SH-SY5Y (cell line): ENCODE measurements around the gene MXRA8.

Experiments
- GATA2 ChIP-seq: IDR thresholded peaks from 2 replicates; pipeline ENCODE4 v1.6.1; 2011; ENCODE audit warnings: mild to moderate bottlenecking, low read depth, low read length
- GATA3 ChIP-seq: IDR thresholded peaks from 2 replicates; pipeline ENCODE4 v1.6.1; 2011; ENCODE audit warnings: low read depth, mild to moderate bottlenecking, low read length, moderate library complexity

- no peak for TF ChIP-seq GATA2
- TF ChIP-seq GATA3 = no peak
These were observed 23.5 kb downstream of the MXRA8 start for GRCh38 chr1:1334835-1335234.
